Measurements from ENCODE around the gene IDI2.

IDI2 gene

DNA sequence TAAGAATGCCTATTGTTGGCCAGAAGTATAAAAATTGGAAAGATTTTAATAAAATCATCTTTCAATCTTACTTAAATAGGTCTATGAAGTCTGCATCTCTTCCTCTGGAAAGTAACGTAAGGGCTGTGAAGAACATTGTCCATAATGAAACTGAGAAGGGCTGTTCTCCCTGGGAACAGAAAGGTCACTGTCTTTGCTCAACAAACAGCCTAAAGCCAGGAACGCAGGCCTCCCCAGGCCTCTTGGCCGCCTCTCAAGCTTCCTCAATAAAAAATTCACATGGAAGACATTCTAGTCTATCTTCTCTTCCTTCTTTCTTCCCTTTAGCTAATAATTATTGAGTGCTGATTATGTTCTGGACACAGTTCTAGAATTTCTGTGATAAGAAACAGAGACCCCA, 9.1 kb upstream of the IDI2 start:
- no peak overlapping the region for H3K4me3 ChIP-seq (ENCODE audit: low read length)
- H3K27ac ChIP-seq (ENCODE audit: low read length), result no peak overlapping the region
- no peaks in the 10 kb centered on the region for H3K27me3 ChIP-seq (ENCODE audit: control insufficient read depth, insufficient read depth, low read length)
- no peaks in the 10 kb centered on the region; the same call in none of the 2 replicates for H3K36me3 ChIP-seq (ENCODE audit: control insufficient read depth, insufficient read depth, low read length)
- no CpG with 5 or more reads among the region's 3 CpGs for WGBS (ENCODE audit: insufficient coverage, insufficient read length)
- DNase-seq (ENCODE audit: low read depth, low spot score), result no peak
- no peaks in the 10 kb centered on the region for H3K9me3 ChIP-seq (ENCODE audit: control insufficient read depth, insufficient read depth, low read length)
- no peaks in the 10 kb centered on the region for H3K4me1 ChIP-seq (ENCODE audit: control insufficient read depth, insufficient read depth, low read length)

DNA sequence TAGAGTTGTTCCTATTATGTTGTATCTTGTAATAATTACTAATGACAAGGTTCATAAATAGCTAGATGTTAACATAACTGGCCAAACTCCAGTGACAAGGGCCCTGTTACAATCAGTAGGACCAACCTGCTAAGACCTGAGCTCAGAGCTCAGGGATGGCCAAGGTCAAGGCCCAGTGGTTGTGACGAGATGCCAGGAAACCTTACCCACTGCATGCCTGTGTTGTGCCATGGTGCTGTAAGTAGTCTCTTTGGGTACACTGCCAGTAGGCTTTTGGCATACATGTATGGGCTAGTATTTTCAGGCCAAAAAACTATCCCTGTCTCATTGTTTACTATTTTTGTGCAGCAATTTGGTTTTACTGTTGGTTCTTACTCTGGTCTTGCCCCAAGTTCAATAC, 7.9 kb upstream of the IDI2 start:
- no peak for DNase-seq (ENCODE audit: low read depth, low spot score)
- Histone ChIP-seq H3K27ac (ENCODE audit: low read length) (no peak overlapping the region), H3K9me3 (ENCODE audit: control insufficient read depth, insufficient read depth, low read length) (no peaks in the 10 kb centered on the region), H3K4me1 (ENCODE audit: control insufficient read depth, insufficient read depth, low read length) (no peaks in the 10 kb centered on the region), H3K4me3 (ENCODE audit: low read length) (no peak overlapping the region), H3K36me3 (ENCODE audit: control insufficient read depth, insufficient read depth, low read length) (no peaks in the 10 kb centered on the region; the same call in 1 of the 2 replicates), H3K27me3 (ENCODE audit: control insufficient read depth, insufficient read depth, low read length) (no peaks in the 10 kb centered on the region)
- no CpG with 5 or more reads among the region's 1 CpG for WGBS (ENCODE audit: insufficient coverage, insufficient read length)

DNA sequence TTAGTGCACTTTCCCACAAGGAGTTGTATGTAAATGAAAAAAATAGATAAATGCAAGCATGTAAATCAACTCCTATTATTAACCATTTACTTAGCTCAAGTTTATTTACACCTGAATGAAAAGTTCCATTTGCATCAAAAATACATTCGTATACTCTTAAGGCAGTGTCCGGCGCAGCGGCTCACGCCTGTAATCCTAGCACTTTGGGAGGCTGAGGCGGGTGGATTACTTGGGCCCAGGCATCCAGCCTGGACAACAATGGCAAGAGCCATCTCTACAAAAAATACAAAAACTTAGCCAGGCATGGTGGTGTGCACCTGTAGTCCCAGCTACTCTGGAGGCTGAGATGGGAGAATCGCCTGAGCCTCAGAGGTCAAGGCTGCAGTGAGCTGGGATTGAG, 4.2 kb upstream of the IDI2 start:
- Histone ChIP-seq H3K4me3 (ENCODE audit: low read length) (no peak overlapping the region), H3K9me3 (ENCODE audit: control insufficient read depth, insufficient read depth, low read length) (no peaks in the 10 kb centered on the region)
- no CpG with 5 or more reads among the region's 7 CpGs for WGBS (ENCODE audit: insufficient coverage, insufficient read length)

DNA sequence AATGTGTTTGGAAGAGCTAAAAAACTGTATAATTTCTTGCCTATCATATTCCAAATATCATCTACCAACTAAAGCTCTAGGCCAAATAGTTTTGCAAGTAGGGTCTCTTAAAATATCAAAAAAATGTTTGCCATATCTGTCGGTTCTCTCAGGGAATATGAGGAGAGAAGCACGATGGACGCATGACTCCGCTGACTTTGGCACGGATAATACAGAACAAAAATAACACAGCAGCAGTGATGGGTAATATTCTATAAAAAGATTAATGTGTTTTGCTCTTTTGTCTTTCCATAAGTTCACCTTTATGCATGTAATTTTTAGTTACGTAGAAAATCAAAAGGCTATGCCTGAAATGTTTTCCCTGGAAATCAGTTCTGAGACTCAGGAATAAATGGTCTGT, 919 bp upstream of the IDI2 start:
- no peak overlapping the region for H3K4me3 ChIP-seq (ENCODE audit: low read length)
- WGBS (ENCODE audit: insufficient coverage, insufficient read length), result no CpG with 5 or more reads among the region's 6 CpGs
- no peak overlapping the region for H3K27ac ChIP-seq (ENCODE audit: low read length)
- H3K36me3 ChIP-seq (ENCODE audit: control insufficient read depth, insufficient read depth, low read length), result no peaks in the 10 kb centered on the region
- no peak for DNase-seq (ENCODE audit: low read depth, low spot score)
- H3K9me3 ChIP-seq (ENCODE audit: control insufficient read depth, insufficient read depth, low read length), result no peaks in the 10 kb centered on the region
- no peaks in the 10 kb centered on the region for H3K27me3 ChIP-seq (ENCODE audit: control insufficient read depth, insufficient read depth, low read length)
- H3K4me1 ChIP-seq (ENCODE audit: control insufficient read depth, insufficient read depth, low read length), result no peaks in the 10 kb centered on the region

More for the DNA sequence above, 4.2 kb upstream of the IDI2 start:
- no peaks in the 10 kb centered on the region for H3K36me3 ChIP-seq (ENCODE audit: control insufficient read depth, insufficient read depth, low read length)
- DNase-seq (ENCODE audit: low read depth, low spot score), result no peak
- no peaks in the 10 kb centered on the region for H3K4me1 ChIP-seq (ENCODE audit: control insufficient read depth, insufficient read depth, low read length)
- no peaks in the 10 kb centered on the region for H3K27me3 ChIP-seq (ENCODE audit: control insufficient read depth, insufficient read depth, low read length)
- H3K27ac ChIP-seq (ENCODE audit: low read length), result no peak overlapping the region

DNA sequence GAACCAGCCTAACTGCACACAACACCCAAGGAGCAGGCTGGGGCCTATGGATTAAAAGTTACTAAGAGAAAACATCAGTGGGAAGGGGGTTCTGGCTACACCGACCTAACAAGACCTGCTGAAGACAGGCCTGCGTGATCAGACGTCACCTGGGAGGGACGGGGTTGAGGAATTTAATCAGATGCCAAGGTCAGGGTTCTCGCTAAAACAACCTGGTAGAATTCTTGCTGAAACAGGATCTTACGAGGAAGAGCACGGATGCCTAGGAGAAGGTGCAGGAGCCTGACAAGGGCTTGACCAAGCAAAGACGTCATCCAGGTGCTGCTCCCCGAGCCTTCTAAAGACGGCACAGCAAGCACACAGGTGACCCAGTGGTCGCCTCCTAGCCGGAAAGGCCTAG, 1.6 kb downstream of the IDI2 start:
- Histone ChIP-seq H3K36me3 (ENCODE audit: control insufficient read depth, insufficient read depth, low read length) (no peaks in the 10 kb centered on the region; the same call in none of the 2 replicates), H3K4me3 (ENCODE audit: low read length) (no peak overlapping the region), H3K27ac (ENCODE audit: low read length) (no peak overlapping the region), H3K27me3 (ENCODE audit: control insufficient read depth, insufficient read depth, low read length) (no peaks in the 10 kb centered on the region), H3K4me1 (ENCODE audit: control insufficient read depth, insufficient read depth, low read length) (no peaks in the 10 kb centered on the region), H3K9me3 (ENCODE audit: control insufficient read depth, insufficient read depth, low read length) (no peaks in the 10 kb centered on the region)
- WGBS (ENCODE audit: insufficient coverage, insufficient read length), result no CpG with 5 or more reads among the region's 12 CpGs
- no peak for DNase-seq (ENCODE audit: low read depth, low spot score)

DNA sequence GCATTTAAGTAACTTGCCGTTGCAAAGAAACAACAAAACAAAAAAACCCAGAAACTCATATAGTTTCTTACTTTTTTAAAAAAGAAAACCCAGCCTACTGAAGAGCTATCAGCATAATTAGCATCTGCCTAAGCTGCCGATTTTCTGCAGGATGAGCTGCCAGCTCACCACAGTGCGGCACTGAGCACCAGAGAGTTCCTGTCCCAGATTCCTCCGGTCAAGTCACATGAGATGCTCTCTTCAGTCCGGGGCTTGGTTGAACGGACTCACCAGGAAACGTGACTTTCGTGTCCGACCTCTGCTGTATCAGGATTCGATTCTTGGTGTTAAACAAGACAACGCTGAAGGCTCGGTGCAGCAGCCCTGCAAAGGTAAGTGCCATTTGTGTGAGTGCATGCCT, 3.2 kb downstream of the IDI2 start:
- H3K4me3 ChIP-seq (ENCODE audit: low read length), result no peak overlapping the region
- H3K27ac ChIP-seq (ENCODE audit: low read length), result no peak overlapping the region
- DNase-seq (ENCODE audit: low read depth, low spot score), result no peak
- no peaks in the 10 kb centered on the region for H3K9me3 ChIP-seq (ENCODE audit: control insufficient read depth, insufficient read depth, low read length)
- no peaks in the 10 kb centered on the region for H3K4me1 ChIP-seq (ENCODE audit: control insufficient read depth, insufficient read depth, low read length)
- no peaks in the 10 kb centered on the region for H3K27me3 ChIP-seq (ENCODE audit: control insufficient read depth, insufficient read depth, low read length)
- H3K36me3 ChIP-seq (ENCODE audit: control insufficient read depth, insufficient read depth, low read length), result peaks cover 3% of the 10 kb centered on the region
- no CpG with 5 or more reads among the region's 12 CpGs for WGBS (ENCODE audit: insufficient coverage, insufficient read length)

DNA sequence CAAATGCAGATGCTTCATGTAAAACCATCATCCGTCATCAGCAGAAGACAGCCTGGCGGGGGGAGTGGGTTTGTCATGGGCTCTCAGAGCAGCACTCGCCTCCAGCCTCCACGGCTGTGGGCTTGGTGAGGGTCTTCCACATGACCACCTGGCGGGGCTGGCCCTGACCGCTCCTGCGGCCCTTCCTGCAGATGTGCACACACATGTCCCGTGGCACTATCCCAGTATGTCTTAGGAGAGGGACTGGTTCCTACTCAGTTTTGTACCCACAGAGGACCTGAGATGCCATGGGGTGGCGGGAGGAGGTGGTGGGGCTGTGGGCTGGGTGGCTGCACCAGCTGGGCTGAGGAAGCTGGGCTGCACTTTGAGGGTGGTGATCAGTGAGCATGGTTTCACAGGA, 4.7 kb downstream of the IDI2 start:
- no peak for DNase-seq (ENCODE audit: low read depth, low spot score)
- no CpG with 5 or more reads among the region's 9 CpGs for WGBS (ENCODE audit: insufficient coverage, insufficient read length)
- Histone ChIP-seq H3K36me3 (ENCODE audit: control insufficient read depth, insufficient read depth, low read length) (peaks cover 12% of the 10 kb centered on the region), H3K27me3 (ENCODE audit: control insufficient read depth, insufficient read depth, low read length) (no peaks in the 10 kb centered on the region), H3K4me3 (ENCODE audit: low read length) (no peak overlapping the region), H3K4me1 (ENCODE audit: control insufficient read depth, insufficient read depth, low read length) (no peaks in the 10 kb centered on the region), H3K9me3 (ENCODE audit: control insufficient read depth, insufficient read depth, low read length) (no peaks in the 10 kb centered on the region), H3K27ac (ENCODE audit: low read length) (no peak overlapping the region)

DNA sequence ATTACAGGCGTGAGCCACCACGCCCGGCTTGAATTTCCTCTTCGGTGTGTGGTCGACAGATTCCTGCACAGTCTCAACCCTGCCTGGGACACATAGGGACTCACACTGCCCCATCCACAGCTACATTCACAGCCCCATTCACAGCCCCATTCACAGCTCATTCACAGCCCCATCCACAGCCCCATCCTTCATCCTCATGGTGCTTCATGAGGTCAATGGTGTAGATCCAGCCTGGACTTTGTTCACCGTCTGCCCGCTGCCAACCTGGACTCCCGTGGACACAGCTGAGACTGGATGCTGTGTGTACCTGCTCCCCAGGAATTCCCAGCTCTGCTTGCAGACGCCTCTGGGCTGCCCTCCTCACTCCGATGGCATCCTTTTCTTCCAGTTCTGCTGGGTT, 5.2 kb downstream of the IDI2 start:
- no CpG with 5 or more reads among the region's 10 CpGs for WGBS (ENCODE audit: insufficient coverage, insufficient read length)

DNA sequence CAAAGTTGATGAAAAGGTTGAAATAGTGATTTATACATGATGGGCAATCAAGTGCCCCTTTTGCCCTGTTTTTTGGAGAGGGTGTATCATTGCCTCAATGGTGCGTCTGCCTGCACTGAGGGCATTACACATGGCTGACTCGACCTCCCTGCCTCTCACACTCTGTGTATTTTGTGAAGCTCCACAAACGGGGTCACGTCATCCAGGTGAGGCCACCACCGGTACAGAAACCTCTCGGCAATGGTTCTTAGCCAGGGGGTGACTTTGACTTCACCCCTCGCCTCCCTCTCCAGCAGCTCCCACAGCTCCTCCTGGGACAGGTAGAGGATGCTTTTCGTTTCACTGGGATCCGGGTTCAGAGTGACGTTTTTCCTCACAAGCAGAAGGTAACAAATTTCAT, 6.3 kb downstream of the IDI2 start:
- H3K36me3 ChIP-seq (ENCODE audit: control insufficient read depth, insufficient read depth, low read length), result peaks cover 20% of the 10 kb centered on the region
- no peak overlapping the region for H3K27ac ChIP-seq (ENCODE audit: low read length)
- no peaks in the 10 kb centered on the region for H3K4me1 ChIP-seq (ENCODE audit: control insufficient read depth, insufficient read depth, low read length)
- no peaks in the 10 kb centered on the region for H3K27me3 ChIP-seq (ENCODE audit: control insufficient read depth, insufficient read depth, low read length)
- H3K9me3 ChIP-seq (ENCODE audit: control insufficient read depth, insufficient read depth, low read length), result no peaks in the 10 kb centered on the region
- DNase-seq (ENCODE audit: low read depth, low spot score), result no peak
- no CpG with 5 or more reads among the region's 10 CpGs for WGBS (ENCODE audit: insufficient coverage, insufficient read length)
- no peak overlapping the region for H3K4me3 ChIP-seq (ENCODE audit: low read length)

More for the DNA sequence above, 5.2 kb downstream of the IDI2 start:
- no peak for DNase-seq (ENCODE audit: low read depth, low spot score)
- H3K27ac ChIP-seq (ENCODE audit: low read length), result no peak overlapping the region
- H3K9me3 ChIP-seq (ENCODE audit: control insufficient read depth, insufficient read depth, low read length), result no peaks in the 10 kb centered on the region
- no peak overlapping the region for H3K4me3 ChIP-seq (ENCODE audit: low read length)
- peaks cover 16% of the 10 kb centered on the region for H3K36me3 ChIP-seq (ENCODE audit: control insufficient read depth, insufficient read depth, low read length)
- no peaks in the 10 kb centered on the region for H3K27me3 ChIP-seq (ENCODE audit: control insufficient read depth, insufficient read depth, low read length)
- H3K4me1 ChIP-seq (ENCODE audit: control insufficient read depth, insufficient read depth, low read length), result no peaks in the 10 kb centered on the region

DNA sequence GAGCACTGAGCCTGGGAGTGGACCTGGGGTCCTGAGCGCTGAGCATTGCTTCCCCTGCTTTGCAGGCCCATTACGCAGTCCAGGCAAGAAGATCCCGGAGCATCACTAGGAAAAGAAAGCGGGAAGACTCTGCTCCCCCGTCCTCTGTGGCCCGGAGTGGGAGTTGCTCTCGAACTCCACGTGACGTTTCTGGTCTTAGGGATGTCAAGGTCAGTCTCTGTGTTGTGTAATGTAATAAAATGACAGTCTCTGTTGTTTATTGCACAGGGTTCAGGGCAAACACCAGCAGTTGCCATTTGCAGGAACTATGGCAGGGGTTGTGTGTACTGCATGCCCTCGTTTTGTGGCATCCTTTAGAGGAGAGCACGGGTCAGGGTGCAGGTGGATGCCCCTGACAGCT, 10.0 kb downstream of the IDI2 start:
- no peaks in the 10 kb centered on the region for H3K27me3 ChIP-seq (ENCODE audit: control insufficient read depth, insufficient read depth, low read length)
- no peak overlapping the region for H3K4me3 ChIP-seq (ENCODE audit: low read length)
- no peaks in the 10 kb centered on the region for H3K9me3 ChIP-seq (ENCODE audit: control insufficient read depth, insufficient read depth, low read length)
- peaks cover 47% of the 10 kb centered on the region for H3K36me3 ChIP-seq (ENCODE audit: control insufficient read depth, insufficient read depth, low read length)
- no peaks in the 10 kb centered on the region for H3K4me1 ChIP-seq (ENCODE audit: control insufficient read depth, insufficient read depth, low read length)
- DNase-seq (ENCODE audit: low read depth, low spot score), result no peak
- no CpG with 5 or more reads among the region's 11 CpGs for WGBS (ENCODE audit: insufficient coverage, insufficient read length)
- H3K27ac ChIP-seq (ENCODE audit: low read length), result no peak overlapping the region

DNA sequence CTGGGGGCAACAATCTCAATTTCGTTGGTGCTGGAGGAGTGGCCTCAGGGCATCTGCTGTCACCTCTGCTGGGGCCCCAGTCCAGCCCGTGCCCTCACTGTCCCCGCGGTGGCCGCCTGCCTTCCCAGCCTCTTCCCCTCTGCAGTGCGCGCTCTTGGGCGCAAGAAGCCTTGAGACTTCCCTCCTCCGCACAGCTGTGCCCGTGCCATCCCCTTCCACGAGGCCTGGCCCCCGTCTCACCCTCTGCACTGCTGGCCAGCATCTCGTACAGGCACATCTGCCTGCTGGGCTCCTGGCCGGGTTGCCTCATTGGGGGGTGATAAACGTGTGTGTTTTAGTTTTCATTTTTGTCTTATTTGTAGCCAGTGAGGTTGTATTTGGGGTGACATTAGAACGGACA, 14.0 kb downstream of the IDI2 start:
- Histone ChIP-seq H3K36me3 (ENCODE audit: control insufficient read depth, insufficient read depth, low read length) (peaks cover 59% of the 10 kb centered on the region), H3K4me3 (ENCODE audit: low read length) (no peak overlapping the region), H3K4me1 (ENCODE audit: control insufficient read depth, insufficient read depth, low read length) (no peaks in the 10 kb centered on the region), H3K9me3 (ENCODE audit: control insufficient read depth, insufficient read depth, low read length) (no peaks in the 10 kb centered on the region), H3K27me3 (ENCODE audit: control insufficient read depth, insufficient read depth, low read length) (no peaks in the 10 kb centered on the region), H3K27ac (ENCODE audit: low read length) (no peak overlapping the region)
- no CpG with 5 or more reads among the region's 16 CpGs for WGBS (ENCODE audit: insufficient coverage, insufficient read length)
- no peak for DNase-seq (ENCODE audit: low read depth, low spot score)
